GM10847 (cell line): ENCODE data around the gene MYO1A.

Source experiments
- POLR2A ChIP-seq: IDR thresholded peaks from 2 replicates; pipeline ENCODE4 v1.6.1; 2011; ENCODE audit not compliant: insufficient read length; ENCODE audit errors: extremely low read depth

Gene MYO1A

DNA sequence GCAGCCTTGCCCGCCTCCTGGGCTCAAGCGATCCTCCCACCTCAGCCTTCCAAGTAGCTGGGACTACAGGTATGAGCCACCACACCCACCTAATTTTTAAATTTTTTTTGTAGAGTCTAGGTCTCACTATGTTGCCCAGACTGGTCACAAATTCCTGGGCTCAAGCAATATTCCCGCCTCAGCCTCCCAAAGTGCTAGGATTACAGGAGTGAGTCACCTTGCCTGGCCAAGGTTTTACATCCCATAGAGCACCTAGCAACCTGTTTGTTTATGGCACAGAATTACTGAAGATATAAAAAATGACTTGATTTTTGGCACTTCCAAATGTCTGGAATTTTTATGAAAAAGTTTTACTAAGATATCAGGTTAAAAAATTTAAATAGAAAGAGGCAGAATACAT, 16.5 kb downstream of the MYO1A start:
- no peak for TF ChIP-seq POLR2A

DNA sequence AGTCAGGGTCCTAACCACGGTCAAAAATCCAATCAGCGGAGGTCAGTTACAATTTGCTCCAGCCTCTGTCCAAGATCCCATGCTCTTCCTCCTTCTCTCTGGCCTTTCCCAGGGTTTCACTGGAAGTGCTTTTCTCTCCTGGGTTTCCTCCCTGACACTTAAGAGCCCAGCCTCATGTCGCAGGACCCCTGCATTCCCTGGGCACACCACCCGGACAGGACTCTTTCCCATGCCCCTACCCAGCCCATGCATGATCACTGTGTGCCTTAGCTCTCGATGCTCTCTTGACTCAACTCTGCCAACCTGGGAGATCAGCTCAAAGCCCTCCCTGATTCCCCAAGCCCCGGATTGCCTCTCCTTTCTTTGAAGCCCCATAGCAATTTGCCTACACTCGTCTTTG, 18.1 kb downstream of the MYO1A start:
- TF ChIP-seq POLR2A: no peak

GRCh38 chr12:57031138-57031725, 18.7 kb downstream of the MYO1A start:
- TF ChIP-seq POLR2A: no peak

DNA sequence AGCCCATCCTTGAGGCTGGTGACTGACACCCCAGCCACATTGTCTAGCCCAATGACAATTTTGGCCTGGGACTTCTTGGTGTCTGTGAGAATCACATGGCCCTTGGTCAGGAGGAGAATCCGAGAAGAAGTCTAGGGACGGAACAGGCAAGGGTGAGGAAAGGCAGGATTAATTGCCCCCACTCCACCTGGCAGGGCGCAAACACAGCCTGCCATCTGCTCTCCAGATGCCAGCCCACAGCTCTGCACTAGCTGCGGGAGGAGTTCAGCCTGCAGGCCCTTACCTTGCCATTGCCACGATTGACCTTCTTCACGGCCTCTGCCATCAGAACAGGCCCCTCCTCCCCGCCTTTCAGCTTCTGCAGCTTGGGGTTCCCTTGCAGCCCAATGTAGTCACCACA, 20.5 kb downstream of the MYO1A start:
- TF ChIP-seq POLR2A: no peak

DNA sequence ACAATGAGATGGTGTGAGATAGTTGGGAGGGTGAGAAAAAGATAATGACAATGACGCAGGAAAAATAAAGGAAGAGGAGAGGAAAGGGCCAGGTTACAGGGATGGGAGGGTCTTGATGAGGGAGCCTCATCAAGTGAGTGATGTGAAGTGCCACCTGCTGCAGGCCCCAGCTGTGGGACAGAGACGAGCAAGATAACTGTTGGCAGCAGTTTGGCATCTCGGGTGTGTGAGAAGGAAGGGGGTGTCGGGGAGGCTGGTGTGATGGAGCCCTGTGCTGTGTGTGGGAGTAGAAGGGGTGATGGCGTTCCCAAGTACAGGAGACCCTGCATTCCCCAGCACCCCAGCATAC, 22.1 kb downstream of the MYO1A start:
- no peak for TF ChIP-seq POLR2A

- no peak for TF ChIP-seq POLR2A
Observed at GRCh38 chr12:57027011-57027804, 22.7 kb downstream of the MYO1A start.

- no peak for TF ChIP-seq POLR2A
Observed at GRCh38 chr12:57025196-57025595, 24.7 kb downstream of the MYO1A start.

DNA sequence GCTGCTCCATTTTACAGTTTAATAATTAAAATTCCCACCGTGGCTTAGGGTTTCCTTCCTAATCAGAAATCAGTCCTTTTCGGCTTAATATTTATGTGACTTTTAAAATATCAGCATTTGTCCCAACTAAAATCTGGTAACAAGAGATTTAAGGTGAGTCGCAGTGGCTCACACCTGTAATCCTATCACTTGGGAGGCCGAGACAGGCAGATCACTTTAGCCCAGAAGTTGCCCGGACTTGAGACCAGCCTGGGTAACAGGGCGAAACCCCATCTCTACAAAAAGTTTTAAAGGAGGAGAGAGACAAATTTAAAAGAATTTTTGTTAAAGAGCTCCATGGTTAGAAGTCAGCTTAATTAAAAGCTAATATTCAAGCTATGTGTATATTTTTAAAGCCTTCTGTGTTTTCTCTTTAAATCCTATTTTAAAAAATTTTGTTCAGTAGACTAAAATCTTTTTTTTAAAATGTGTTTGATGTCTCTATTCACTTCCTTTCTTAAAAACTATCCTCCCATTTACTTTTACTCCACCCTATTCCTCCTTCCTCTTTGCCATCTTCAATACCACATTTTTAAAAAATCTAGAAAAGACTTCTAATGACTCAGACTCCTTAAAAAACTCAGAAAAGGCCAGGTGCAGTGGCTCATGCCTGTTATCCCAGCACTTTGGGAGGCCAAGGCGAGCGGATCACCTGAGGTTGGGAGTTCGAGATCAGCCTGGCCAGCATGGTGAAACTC, 29.8 kb downstream of the MYO1A start:
- TF ChIP-seq POLR2A: no peak

DNA sequence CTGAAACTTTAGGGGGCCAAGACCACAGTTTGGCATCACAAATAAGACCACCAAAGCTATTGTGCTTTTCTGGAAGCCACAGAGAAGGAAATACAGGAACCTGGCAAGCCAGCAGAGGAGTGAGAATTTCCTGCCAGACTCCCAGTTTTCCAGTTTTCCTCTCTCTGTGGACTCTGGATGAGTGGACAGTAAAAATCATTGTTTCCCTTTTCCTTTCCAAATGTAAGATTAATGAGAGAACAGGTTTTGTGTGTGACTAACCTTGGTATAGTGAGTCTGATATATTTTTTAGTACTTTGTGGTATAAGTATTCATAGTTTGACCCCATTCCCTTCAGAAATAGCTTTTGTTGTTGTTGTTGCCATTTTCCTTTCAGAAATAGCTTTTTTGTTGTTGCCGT, 31.0 kb downstream of the MYO1A start:
- no peak for TF ChIP-seq POLR2A

DNA sequence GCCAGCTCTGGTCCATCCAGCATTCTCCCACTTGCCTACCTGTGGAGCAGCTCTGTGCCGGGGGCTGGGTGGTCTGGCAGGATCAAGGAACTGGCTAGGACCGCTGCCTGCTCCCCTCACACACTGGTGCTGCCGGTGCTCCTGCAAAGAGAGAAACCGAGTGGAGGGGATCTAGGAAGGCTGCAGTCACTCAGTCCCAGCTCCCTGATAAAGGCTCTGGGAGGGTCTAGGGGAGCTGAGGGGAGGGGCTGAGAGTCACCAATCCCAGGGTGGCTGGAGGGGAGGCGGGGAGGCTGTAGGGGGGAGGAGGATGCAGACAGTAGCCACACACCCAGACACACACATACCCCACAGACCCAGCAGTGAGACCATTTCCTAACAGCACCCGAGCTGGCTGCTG, 33.6 kb downstream of the MYO1A start, which contains the start of gene TAC3:
Gene TAC3, minus strand, starts transcription at position 182 of the 400 bp plus-strand sequence. CDS start 732 bp downstream, outside the sequence.
- no peak for TF ChIP-seq POLR2A

DNA sequence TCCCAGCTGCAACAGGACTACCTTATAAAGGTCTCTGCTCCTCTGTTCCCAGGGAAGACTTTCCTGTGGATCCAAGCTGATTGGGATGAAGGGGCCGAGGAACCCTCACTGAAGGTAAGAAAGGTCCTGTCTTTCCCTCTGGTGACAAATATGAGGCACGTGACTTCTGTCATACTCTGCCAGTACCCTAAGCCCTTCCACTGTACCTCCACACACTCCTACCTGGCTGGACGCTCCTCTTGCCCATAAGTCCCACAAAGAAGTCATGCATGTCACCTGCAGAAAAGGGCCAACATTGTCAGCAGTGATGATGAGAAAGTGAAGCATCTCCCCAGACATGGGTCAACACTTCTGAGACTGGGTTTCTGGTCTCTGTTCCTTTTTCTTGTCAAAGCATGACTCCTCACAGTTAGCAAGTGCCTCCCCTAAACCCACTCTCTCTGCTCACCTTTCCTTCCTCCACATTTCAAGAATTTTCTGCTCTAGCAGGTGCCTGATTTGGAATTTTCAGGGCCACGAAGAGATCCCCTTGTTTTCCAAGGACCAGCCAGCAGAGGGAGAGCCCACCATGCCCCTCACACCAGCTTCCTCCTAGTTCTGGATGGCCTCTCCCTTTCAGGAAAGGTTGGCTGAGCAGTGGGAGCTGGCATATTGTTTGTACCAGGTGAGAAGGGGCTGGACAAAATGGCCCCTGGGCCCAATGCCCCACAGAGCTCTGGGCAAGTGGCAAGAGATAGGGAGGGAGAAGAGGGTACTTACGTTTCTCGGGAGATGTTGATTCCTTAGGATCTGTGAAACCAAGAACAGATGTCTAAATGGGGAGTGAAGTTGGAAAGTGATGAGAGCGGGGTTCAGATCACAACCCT, 37.1 kb downstream of the MYO1A start:
- no peak for TF ChIP-seq POLR2A

GRCh38 chr12:57011438-57012424, 38.2 kb downstream of the MYO1A start:
- TF ChIP-seq POLR2A: no peak

- TF ChIP-seq POLR2A: no peak
Observed at GRCh38 chr12:57010627-57011247, 39.2 kb downstream of the MYO1A start.

- TF ChIP-seq POLR2A: no peak
Observed at GRCh38 chr12:57009949-57010626, 39.8 kb downstream of the MYO1A start.
